NT2/D1 (cell line): ENCODE measurements around the gene NRF1.

Source experiments
- YY1 ChIP-seq: IDR thresholded peaks from 2 replicates; pipeline ENCODE4 v1.6.1; 2011; ENCODE audit not compliant: insufficient read length, insufficient read depth
- ZNF274 ChIP-seq: IDR thresholded peaks from 2 replicates; pipeline ENCODE4 v1.6.1; 2011; ENCODE audit warnings: mild to moderate bottlenecking, low read depth, low read length

GRCh38 chr7:129786825-129787563 lies 175.5 kb downstream of the NRF1 start:
- TF ChIP-seq YY1 (no peak), ZNF274 (no peak)
